GM18499 (cell line): ENCODE data around the gene AHCYL2.
A peak's percentile ranks its signal among the peaks of the same experiment; 100 is the strongest.
"Not testable (repeated sequence)": the region's sequence is repeated elsewhere in the genome, so short reads cannot be mapped to it uniquely, and the experiment has no call there.

Experiments
- ATAC-seq: cut with Tn5 transposase; IDR thresholded peaks from one replicate; pipeline ENCODE4 v1.9.1; 2021; ENCODE audit warnings: moderate number of reproducible peaks; ENCODE audit not compliant: insufficient read depth, unreplicated experiment

Gene AHCYL2

DNA sequence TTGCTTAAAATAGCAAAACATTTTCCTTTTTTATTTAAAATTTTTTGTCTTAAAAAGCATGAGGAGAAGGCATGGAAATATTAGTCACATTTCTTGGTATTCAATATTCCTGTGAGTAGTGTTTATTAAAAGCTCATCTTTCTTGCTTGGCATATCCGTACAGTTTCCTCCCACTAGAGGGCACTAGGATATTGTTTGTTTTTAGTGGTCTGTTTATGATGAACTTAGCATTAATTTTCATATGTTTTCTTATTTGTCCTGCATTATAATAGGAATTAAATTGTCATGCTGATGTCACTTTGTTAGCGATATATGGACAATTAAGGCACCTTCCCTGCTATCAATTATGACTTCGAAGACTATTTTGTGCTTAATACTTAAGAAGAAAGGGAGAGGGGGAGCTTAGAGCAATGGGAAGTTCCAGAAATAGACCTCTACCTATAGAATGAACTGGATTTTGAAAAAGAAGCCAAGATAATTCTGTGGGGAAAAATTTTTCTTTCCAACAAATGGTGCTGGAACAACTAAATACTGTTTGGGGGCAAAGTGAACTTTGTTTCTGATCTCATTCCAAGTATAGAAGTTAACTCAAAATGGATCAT lies 118.4 kb downstream of the AHCYL2 start:
- ATAC-seq, result no peak

DNA sequence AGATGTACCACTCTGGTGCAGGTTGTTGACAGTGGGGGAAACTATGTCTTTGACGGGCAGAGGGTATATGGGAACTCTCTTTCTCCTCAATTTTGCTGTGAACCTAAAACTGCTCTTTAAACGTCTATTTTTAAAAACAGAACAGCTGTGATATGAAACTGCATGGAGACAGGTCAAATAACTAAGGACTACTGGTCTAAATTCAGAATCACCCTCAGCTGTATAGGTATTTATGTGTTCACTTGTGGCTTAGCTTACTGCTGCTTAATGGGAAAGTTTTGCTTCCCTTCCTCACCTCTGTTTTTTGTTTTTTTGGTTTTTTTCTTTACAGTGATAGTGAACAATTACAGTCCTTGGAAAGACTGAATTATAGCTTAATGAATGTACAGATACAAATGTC lies 122.5 kb downstream of the AHCYL2 start:
- ATAC-seq, result no peak

GRCh38 chr7:129348023-129348740 lies 123.4 kb downstream of the AHCYL2 start:
- ATAC-seq, result no peak

GRCh38 chr7:129351320-129351719 lies 126.5 kb downstream of the AHCYL2 start:
- no peak for ATAC-seq

GRCh38 chr7:129353104-129353503 lies 128.3 kb downstream of the AHCYL2 start:
- ATAC-seq, result not testable (repeated sequence)

DNA sequence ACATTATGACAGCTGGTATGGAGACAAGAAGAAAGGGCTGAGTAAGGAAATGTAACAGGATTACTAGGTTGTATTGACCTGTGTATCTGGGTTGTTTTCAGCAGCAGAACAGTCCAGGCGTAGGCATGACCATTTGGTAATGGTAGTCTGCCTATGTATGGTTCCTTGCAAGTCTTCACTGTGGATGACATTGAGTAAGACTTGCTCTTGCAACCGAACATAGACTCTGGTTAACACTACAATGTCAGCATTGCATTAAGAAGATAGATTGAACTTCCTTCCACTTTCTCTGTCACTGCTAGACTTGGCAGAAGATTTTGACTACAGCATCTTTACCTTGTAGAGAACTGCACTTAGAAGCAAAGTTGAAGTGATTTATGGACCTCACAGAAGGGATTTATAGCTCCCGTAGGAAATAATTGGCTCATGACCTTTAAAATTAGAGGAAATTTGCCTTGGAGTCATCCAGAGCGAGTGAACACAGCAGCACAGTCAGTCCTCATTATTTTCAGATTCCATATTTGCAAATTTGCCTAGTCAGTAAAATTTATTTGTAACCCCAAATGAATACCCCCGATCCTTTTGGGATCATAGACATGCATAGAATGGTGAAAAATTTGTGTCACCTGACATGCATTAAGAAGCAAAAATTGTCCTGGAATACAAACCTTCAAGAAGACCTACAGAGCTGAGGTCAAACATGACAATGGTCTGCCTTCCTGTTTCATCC lies 129.8 kb downstream of the AHCYL2 start:
- no peak for ATAC-seq

- no peak for ATAC-seq
These were observed 131.3 kb downstream of the AHCYL2 start for GRCh38 chr7:129356176-129356575.

DNA sequence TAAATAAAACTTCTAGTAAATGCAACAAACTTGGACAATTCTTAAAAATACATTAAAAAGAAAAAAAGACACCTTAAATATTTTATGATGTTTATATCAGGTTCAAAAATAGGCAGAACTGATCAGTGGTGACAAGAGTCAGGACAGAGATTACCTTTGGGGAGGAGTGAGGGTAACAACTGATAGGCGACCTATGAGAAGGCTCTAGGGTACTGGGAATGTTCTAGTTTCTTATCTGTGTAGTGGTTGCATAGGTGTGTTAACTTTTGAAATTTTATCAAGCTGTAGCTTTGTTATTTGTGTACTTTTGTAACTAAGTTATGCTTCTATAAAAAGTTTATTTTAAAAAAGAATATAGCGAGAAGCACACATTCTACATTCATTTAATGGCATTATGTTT lies 134.3 kb downstream of the AHCYL2 start:
- no peak for ATAC-seq

- ATAC-seq, result no peak
These were observed 134.8 kb downstream of the AHCYL2 start for GRCh38 chr7:129359638-129360037.

GRCh38 chr7:129361771-129362170 lies 136.9 kb downstream of the AHCYL2 start:
- no peak for ATAC-seq

- no peak for ATAC-seq
These were observed 137.7 kb downstream of the AHCYL2 start for GRCh38 chr7:129362496-129362895.

GRCh38 chr7:129367349-129367699 lies 142.5 kb downstream of the AHCYL2 start:
- no peak for ATAC-seq

DNA sequence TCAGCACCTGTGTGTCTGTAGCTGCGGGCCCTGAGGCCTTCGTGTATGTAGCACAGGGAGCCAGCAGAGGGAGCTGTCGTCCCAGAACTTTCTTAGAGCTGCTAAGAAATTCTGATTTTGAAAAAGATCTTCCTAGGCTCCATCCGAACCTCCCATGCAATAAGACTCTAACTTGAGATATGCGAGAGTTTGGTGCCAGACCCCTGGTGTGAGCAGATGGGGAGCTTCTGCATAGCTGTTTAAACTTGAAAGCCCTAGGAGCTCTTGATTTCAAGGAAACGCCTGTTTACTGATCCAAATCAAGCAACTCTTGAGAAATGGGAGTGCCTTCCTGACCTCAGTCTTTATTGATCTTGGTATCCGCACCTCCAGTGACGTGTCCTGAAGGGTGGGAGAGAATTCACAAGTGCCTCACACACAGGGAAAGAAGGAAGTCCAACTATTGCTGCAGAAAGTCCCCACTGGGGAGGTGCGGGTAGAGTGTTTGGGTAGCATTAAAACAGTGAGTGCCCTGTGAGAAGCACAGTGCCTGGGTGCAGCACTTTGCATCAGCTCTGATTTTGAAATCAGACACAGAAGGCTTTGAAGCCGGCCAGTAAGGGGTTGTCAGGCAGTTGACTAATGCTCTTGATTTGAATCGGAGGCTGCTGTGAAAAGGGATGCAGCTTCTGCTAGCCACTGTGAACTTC lies 143.0 kb downstream of the AHCYL2 start:
- peak; percentile 55 for ATAC-seq

GRCh38 chr7:129368389-129368986 lies 143.7 kb downstream of the AHCYL2 start:
- no peak for ATAC-seq

DNA sequence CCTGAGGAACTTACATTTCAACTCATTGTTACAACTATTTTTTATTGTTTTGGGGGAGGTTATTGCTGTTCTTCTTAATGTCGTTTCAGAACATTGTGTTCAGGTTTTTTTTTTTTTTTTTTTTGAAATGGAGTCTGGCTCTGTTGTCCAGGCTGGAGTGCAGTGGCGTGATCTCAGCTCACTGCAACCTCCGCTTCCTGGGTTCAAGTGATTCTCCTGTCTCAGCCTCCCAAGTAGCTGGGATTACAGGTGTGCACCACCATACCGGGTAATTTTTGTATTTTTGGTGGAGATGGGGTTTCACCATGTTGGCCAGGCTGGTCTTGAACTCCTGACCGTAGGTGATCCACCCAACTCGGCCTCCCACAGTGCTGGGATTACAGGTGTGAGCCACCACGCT lies 144.6 kb downstream of the AHCYL2 start:
- not testable (repeated sequence) for ATAC-seq

DNA sequence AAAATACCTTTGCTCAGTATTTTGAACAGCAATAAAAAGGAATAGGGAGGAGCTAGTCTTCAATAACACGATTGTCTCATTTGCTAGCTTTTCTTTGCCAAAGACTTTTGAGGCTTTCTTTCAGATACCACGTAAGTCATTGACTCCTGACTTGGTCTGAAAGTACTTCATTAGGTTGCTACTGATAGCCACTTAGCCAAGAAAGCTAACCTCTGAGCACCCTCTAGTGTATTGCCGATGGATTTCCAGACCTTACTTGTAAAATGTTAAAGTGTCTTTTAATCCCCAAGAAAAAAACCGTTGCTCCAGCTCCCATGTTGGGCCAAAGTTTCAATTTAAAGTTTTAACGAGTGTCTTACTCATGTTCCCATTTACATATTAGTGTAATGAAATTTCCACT lies 146.0 kb downstream of the AHCYL2 start:
- ATAC-seq, result no peak

- no peak for ATAC-seq
These were observed 146.7 kb downstream of the AHCYL2 start for GRCh38 chr7:129371487-129371886.

GRCh38 chr7:129373651-129374428 lies 149.0 kb downstream of the AHCYL2 start:
- ATAC-seq, result no peak

GRCh38 chr7:129375141-129375938 lies 150.5 kb downstream of the AHCYL2 start:
- ATAC-seq, result no peak
